GM19463 (cell line): ENCODE results near the gene SPATA25.
"Not testable (repeated sequence)": the region's sequence is repeated elsewhere in the genome, so short reads cannot be mapped to it uniquely, and the experiment has no call there.

ENCODE experiments used
- ATAC-seq: cut with Tn5 transposase; IDR thresholded peaks from one replicate; pipeline ENCODE4 v1.9.1; 2021; ENCODE audit warnings: mild to moderate bottlenecking, moderate library complexity; ENCODE audit not compliant: unreplicated experiment

Gene SPATA25, protein sequence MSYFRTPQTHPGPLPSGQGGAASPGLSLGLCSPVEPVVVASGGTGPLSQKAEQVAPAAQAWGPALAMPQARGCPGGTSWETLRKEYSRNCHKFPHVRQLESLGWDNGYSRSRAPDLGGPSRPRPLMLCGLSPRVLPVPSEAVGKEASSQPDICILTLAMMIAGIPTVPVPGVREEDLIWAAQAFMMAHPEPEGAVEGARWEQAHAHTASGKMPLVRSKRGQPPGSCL

DNA sequence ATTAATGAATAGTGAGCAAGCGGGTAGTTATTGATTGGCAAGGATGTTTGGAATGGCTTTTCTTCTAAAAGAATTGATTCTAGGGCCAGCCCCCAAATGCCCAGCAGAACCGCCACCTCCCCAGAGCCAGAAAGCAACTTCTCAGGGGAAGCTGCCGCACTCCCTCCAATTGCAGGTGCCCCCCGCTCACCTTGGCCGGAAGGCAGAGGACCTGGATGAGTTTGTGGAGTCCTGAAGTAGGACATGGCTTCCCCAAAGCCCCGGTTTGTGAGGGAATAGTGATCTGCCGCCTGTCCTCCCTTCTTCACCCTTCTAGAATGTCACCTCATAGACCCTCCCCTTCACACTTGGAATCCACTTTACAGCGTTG is at the start of gene SPATA25:
Gene SPATA25, minus strand, starts transcription at position 277 of the 370 bp plus-strand sequence. Its CDS starts 32 bp downstream, at position 245.
- no peak for ATAC-seq

- no peak for ATAC-seq
Observed at GRCh38 chr20:45935416-45936046, 48.1 kb upstream of the SPATA25 start.

DNA sequence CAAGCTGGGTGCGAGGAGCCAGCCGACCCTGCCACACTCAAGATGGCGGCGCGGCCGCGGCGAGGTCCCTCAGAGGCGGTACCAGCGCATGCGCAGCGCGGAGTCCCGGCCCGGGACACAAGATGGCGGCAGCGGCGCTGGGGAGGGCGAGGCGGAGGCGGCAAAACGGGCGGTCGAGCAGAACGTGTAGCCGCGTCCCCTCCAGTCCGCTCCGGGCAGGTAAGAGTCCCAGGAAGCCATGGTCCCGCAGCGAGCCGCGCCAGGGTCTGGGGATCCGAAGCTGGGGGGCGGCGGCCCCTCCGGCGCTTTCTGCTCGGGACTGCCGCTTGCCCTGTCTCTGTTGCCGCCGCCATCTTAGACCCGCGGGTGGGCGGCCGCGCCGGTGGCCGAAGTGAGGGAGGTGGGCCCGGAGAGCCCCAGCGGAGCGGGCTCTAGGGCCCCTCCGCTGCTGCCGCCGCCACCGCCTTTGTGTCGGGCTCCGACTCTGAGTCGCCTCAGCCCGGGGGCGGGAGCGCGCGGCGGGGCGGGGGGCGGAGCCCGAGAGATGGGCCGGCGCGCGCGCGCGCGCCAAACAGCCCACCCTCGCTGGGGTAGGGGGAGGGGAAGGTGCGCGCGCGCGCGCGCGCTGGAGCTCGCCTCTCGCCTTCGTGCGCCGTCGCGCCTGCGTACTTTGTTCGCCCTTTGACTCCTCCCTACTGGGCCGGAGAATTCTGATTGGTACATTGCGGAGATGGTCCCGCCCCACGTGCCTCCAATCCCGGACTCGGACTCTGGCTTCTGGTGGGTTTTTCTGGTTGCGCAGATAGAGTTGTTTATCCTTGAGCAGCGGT is 47.4 kb upstream of the SPATA25 start, which contains the start of gene PCIF1:
Gene PCIF1, plus strand, starts transcription at position 98 of the 830 bp plus-strand sequence. CDS start 4,317 bp downstream, outside the sequence.
- ATAC-seq: peak; percentile 75

- ATAC-seq: no peak
Observed at GRCh38 chr20:45934046-45934585, 46.7 kb upstream of the SPATA25 start.

GRCh38 chr20:45933266-45934045 is 46.0 kb upstream of the SPATA25 start:
- no peak for ATAC-seq

- not testable (repeated sequence) for ATAC-seq
Observed at GRCh38 chr20:45931680-45932079, 44.3 kb upstream of the SPATA25 start.

- ATAC-seq: no peak
Observed at GRCh38 chr20:45927071-45927878, 39.9 kb upstream of the SPATA25 start.

DNA sequence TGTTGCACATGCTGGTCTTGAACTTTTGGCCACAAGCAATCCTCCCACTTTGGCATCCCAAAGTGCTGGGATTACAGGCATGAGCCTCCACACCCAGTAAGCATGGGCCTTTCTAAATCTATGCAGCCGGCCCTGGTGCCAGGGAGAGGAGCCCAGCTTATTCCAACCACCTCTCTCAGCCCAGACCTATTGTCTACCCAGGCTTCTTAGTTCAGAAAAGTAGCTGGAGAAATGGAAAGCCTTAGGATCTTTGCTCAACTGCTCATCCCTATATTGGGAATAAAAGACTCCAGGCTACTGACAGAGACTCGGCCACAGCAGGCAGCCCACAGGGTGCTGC is 39.3 kb upstream of the SPATA25 start:
- ATAC-seq: no peak

GRCh38 chr20:45925821-45926506 is 38.5 kb upstream of the SPATA25 start:
- no peak for ATAC-seq

GRCh38 chr20:45924391-45925261 is 37.2 kb upstream of the SPATA25 start:
- no peak for ATAC-seq

- ATAC-seq: no peak
Observed at GRCh38 chr20:45921337-45922189, 34.1 kb upstream of the SPATA25 start.

- ATAC-seq: no peak
Observed at GRCh38 chr20:45920462-45921336, 33.3 kb upstream of the SPATA25 start.

DNA sequence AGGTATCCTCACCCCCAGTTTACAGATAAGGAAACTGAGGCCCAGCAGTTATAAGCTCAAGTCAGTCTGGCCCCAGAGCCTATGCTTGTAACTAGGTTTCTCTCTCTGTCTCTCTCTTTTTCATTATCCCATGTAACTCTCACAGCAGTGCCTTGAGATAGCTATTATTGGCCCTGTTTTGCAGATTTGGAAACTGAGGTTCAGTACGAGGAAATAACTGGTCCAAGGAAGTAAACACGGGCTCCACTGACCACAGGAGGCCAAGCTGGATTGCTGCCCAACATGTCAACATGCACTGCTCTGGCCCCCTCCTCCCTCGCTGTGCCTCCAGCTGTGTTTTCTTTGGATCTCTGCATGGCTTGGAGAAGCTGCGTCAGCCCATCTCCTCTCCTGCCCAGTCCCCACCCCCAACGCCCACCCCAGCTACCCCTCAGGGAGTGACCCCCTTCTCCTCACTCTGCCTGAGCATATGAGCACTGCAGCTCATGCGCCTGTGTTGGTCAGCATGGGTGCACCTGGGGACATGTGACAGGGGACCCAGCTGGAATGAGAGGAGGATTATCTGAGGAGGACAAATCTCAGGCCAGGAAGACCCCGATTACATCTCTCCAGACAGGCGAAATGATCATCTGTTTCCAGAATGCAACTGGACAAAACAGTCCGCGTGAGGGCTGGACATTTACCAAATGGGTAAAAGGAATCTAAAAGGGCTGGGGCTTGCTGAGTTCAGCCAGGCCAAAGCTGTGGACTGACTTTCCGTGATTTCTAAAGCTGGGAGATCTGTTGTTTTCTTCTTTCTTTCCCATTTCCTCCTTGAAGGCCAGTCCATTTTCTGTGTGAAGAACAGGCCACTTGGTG is 32.3 kb upstream of the SPATA25 start:
- no peak for ATAC-seq

- ATAC-seq: no peak
Observed at GRCh38 chr20:45918779-45919537, 31.5 kb upstream of the SPATA25 start.

- no peak for ATAC-seq
Observed at GRCh38 chr20:45918182-45918737, 30.8 kb upstream of the SPATA25 start.
